HepG2 (cell line): Measurements from ENCODE around the gene ELAVL3. TPM values are rescaled to one million over a fixed set of nuclear protein-coding genes. Genes with fewer than 3 reads are reported as not detected.

Experiments used
- ATAC-seq: fragments of 200-7000 bp; cut with Tn5 transposase; 3 replicates; pipeline ENCODE4 v1.9.1; 2020; ENCODE audit warnings: mild to moderate bottlenecking, moderate library complexity
- BruUV-seq: library from RNA; stranded (reverse); fragments of 400-500 nt; replicated peaks from 2 replicates; lab custom pipeline; 2021; lab: Mats Ljungman, UMichigan
- CTCF ChIA-PET: fragments of 300-600 bp; formaldehyde crosslinking; extraction: SDS; loops from one replicate; lab custom pipeline; 2021; ENCODE audit warnings: low total read pairs, inconsistent platforms, low intra/inter-chr PET ratio; lab: Yijun Ruan, JAX
- POLR2A ChIA-PET: fragments of 350-600 bp; sonication (Branson Sonifier 250); formaldehyde crosslinking; loops from one replicate; lab custom pipeline; 2020; ENCODE audit warnings: antibody characterized with exemption, inconsistent platforms; lab: Yijun Ruan, JAX
- DNase-seq: peaks from one replicate; pipeline ENCODE4 v3.0.0-alpha.2; 2015; ENCODE audit warnings: low spot score
- FAIRE-seq: peaks from 3 replicates; lab custom pipeline; 2011; peaks lifted over from hg19 to GRCh38; lab: Jason Lieb, UNC
- H2AFZ ChIP-seq: one replicate; pipeline ENCODE4 v1.6.1; 2011; ENCODE audit warnings: low read length, inconsistent platforms
- H3K27ac ChIP-seq: fragments of 300-600 bp; 3 replicates; pipeline ENCODE4 v1.8.0; 2011; ENCODE audit warnings: mixed run types, mild to moderate bottlenecking, mixed read lengths, low read length, inconsistent platforms; ENCODE audit not compliant: insufficient read depth; ENCODE audit errors: extremely low read length
- H3K27me3 ChIP-seq, 2 experiments: fragments of 200-600 bp in 1 of 2; 2 replicates in 1 of 2; 3 replicates in 1 of 2; pipeline versions ENCODE4 v1.6.0 to v1.8.0; 2011; ENCODE audit warnings: low read length in 2 of 2, mild to moderate bottlenecking in 2 of 2, moderate library complexity in 2 of 2, inconsistent platforms in 1 of 2; ENCODE audit not compliant: insufficient read depth in 2 of 2, control insufficient read depth in 1 of 2
- H3K36me3 ChIP-seq, 2 experiments: fragments of 200-600 bp in 1 of 2; replicated peaks in 1 of 2; 2 replicates in 1 of 2; 3 replicates in 1 of 2; pipeline versions ENCODE4 v1.5.1 to v1.8.0; 2011; ENCODE audit warnings: low read length in 2 of 2, inconsistent platforms in 1 of 2; ENCODE audit not compliant: insufficient read depth in 2 of 2, control insufficient read depth in 1 of 2
- H3K4me1 ChIP-seq: 2 replicates; pipeline ENCODE4 v1.5.1; 2012; ENCODE audit warnings: low read length, inconsistent platforms; ENCODE audit not compliant: insufficient read depth
- H3K4me2 ChIP-seq: 2 replicates; pipeline ENCODE4 v1.6.0; 2011; ENCODE audit warnings: low read depth, low read length, inconsistent platforms
- H3K4me3 ChIP-seq, 3 experiments: fragments of 200-600 bp in 1 of 3; sonication (generic), shearing (Covaris generic) in 1 of 3; replicated peaks in 1 of 3; 2 replicates each; pipeline ENCODE4 v1.5.1; 2011 to 2016; ENCODE audit warnings: low read length in 3 of 3, inconsistent platforms in 2 of 3, low read depth in 2 of 3, mild to moderate bottlenecking in 2 of 3, control low read depth in 1 of 3, mixed read lengths in 1 of 3; ENCODE audit not compliant: insufficient read depth in 1 of 3
- H3K79me2 ChIP-seq: one replicate; pipeline ENCODE4 v1.6.1; 2011; ENCODE audit warnings: low read length, inconsistent platforms; ENCODE audit not compliant: insufficient read depth
- H3K9ac ChIP-seq: 2 replicates; pipeline ENCODE4 v1.6.0; 2011; ENCODE audit warnings: mild to moderate bottlenecking, low read depth, low read length, inconsistent platforms; ENCODE audit not compliant: insufficient read depth
- H3K9me3 ChIP-seq: 2 replicates; pipeline ENCODE4 v1.5.1; 2012; ENCODE audit warnings: mild to moderate bottlenecking, low read length
- H4K20me1 ChIP-seq: 2 replicates; pipeline ENCODE4 v1.6.0; 2011; ENCODE audit warnings: inconsistent platforms, mild to moderate bottlenecking, low read length, moderate library complexity; ENCODE audit not compliant: insufficient read depth
- HNRNPL ChIP-seq: fragments of 200-400 bp; formaldehyde crosslinking; IDR thresholded peaks from 2 replicates; pipeline ENCODE4 v1.6.1; 2017; ENCODE audit warnings: mild to moderate bottlenecking, low read depth, low read length
- KDM3A ChIP-seq: IDR thresholded peaks from 2 replicates; pipeline ENCODE4 v1.6.1; 2018; ENCODE audit warnings: low read depth, missing compliant biosample characterization
- SALL1 ChIP-seq: sonication (generic); formaldehyde crosslinking; IDR thresholded peaks from 2 replicates; pipeline ENCODE4 v1.8.0; 2022; ENCODE audit warnings: mild to moderate bottlenecking, missing genetic modification reagents
- TAF15 ChIP-seq: fragments of 200-400 bp; formaldehyde crosslinking; IDR thresholded peaks from one replicate; pipeline ENCODE4 v1.6.1; 2018; ENCODE audit warnings: mild to moderate bottlenecking, low read depth, low read length; ENCODE audit not compliant: poor library complexity, severe bottlenecking
- ZNF619 ChIP-seq: sonication (generic); formaldehyde crosslinking; IDR thresholded peaks from 2 replicates; pipeline ENCODE4 v1.4.0; 2020; ENCODE audit warnings: mild to moderate bottlenecking, missing genetic modification reagents
- ZNF674 ChIP-seq: sonication (generic); formaldehyde crosslinking; IDR thresholded peaks from 2 replicates; pipeline ENCODE4 v1.5.0; 2020; ENCODE audit warnings: low read depth, mild to moderate bottlenecking, missing genetic modification reagents
- ZNF777 ChIP-seq: sonication (generic); formaldehyde crosslinking; IDR thresholded peaks from 2 replicates; pipeline ENCODE4 v1.4.0; 2020; ENCODE audit warnings: missing genetic modification reagents
- WGBS: methylation state at CpG from one replicate; pipeline ENCODE4 v1.1.6; 2017; ENCODE audit warnings: low lambda C conversion rate; 5-methylcytosine and 5-hydroxymethylcytosine counted together
- in situ Hi-C: cut with HindIII; loops from 2 replicates; pipeline ENCODE4 v1.10.0; 2017; ENCODE audit warnings: low pct_unique_long_range_greater_than_20kb; ENCODE audit not compliant: extremely low pct_ligation_motif_present
- intact Hi-C: fragments of 100-400 bp; cut with micrococcal nuclease; formaldehyde crosslinking; loops from one replicate; pipeline ENCODE4 v1.10.0; 2022; ENCODE audit not compliant: unreplicated experiment
- polyA plus RNA-seq, 8 experiments: library from polyadenylated mRNA; depleted of rRNA in 3 of 8; stranded (reverse) in 7 of 8; unstranded in 1 of 8; fragments of >200 nt; fragmentation: Illumina TruSeq in 4 of 8; extraction: Trizol in 4 of 8; gene quantifications; 2 replicates each; pipeline versions ENCODE4 v1.2.1 to v1.2.3, GENCODE V29; 2011 to 2016; ENCODE audit warnings: low read depth in 4 of 8, missing spikeins in 1 of 8, mixed read lengths in 1 of 8; ENCODE audit not compliant: insufficient read depth in 1 of 8
- total RNA-seq, 5 experiments: library from RNA; depleted of rRNA; stranded (reverse); fragments of >200 nt; fragmentation: Illumina TruSeq; extraction: Trizol; gene quantifications; 2 replicates each; pipeline ENCODE4 v1.2.3, GENCODE V29; 2016; ENCODE audit warnings: low read depth in 1 of 5
- TF ChIP-seq, protein P1 (sequence below), 2 experiments: IDR thresholded peaks; 2 replicates each; pipeline ENCODE4 v1.6.1; 2011 to 2012; ENCODE audit warnings: low read length in 2 of 2, borderline replicate concordance in 1 of 2, low read depth in 1 of 2, mild to moderate bottlenecking in 1 of 2, moderate library complexity in 1 of 2
- TF ChIP-seq, protein P2 (sequence below): sonication (generic); formaldehyde crosslinking; IDR thresholded peaks from 2 replicates; pipeline ENCODE4 v1.8.1; 2023; ENCODE audit warnings: mild to moderate bottlenecking, missing genetic modification reagents
- TF ChIP-seq, protein P3 (sequence below): sonication (generic); formaldehyde crosslinking; IDR thresholded peaks from 2 replicates; pipeline ENCODE4 v1.5.0; 2020; ENCODE audit warnings: mild to moderate bottlenecking, missing genetic modification reagents, borderline replicate concordance
- TF ChIP-seq, protein P4 (sequence below): sonication (generic); formaldehyde crosslinking; IDR thresholded peaks from 2 replicates; pipeline ENCODE4 v1.5.0; 2020; ENCODE audit warnings: missing genetic modification reagents

ELAVL3 gene
- total and polyA plus RNA-seq, 2 of the 13 experiments (the other 11 are each of a cell fraction or from before 2014, with no cell fraction given), result 0.03 TPM; not detected in 1

DNA sequence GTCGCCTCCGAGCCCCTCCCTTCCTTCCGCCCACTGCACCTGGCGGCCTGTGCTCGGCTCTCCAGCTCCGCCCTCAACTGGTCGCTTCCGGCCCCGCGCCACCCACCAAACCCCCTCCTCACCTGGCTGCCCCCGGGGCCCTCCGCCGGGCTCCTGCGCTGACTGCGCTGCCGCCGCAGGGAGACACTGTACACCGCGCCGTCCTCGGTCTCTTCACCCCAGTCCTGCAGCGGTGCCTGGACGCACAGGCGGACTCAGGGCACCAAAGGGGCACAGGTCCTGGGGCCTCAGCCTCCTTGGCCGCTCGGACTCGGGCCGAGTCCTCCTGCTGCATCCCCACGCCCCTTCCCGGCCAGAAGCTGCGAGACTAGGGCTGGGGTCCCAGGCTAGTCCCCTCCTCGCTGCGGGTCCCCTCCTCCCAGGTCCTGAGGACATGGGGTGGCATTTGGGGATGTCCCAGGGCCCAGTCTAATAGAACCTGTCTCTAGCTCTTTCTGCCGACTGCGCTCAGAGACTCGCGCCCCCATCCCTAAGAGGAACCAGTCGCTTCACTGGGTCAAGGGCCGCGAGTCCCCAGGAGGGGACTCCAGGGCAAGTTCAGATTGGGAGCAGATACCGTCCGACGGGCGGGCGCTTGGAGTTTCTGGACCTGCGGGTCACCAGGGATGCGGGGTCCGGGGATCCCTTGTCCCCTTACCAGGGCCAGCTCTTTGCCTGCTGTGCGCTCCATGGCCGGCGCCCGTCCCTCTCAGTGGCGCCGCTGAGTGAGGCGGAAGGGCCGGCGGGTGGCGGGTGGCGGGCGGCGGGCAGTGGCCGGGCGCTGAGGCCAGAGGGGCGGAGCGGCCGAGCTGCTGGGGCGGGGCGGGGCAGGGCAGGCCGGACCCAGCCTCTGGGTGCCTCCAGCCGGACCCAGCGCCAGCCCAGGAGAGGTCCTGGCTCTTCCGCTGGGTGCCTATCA, 62.0 kb downstream of the ELAVL3 start, which contains the start of gene RGL3:
Gene RGL3, minus strand, starts transcription at position 766 of the 958 bp plus-strand sequence. Its CDS starts 36 bp downstream, at position 730.
- Histone ChIP-seq H3K4me1 (peaks cover 46% of the 10 kb centered on the region), H3K27me3 (peaks cover 3 to 31% of the 10 kb centered on the region in 2 experiments; a peak in 4 of 5 replicates), H3K4me3 (peak within 1 kb of the TSS; percentile 78 to 96 (median 91)), H3K36me3 (no peaks in the 10 kb centered on the region), H3K79me2 (no peaks in the 10 kb centered on the region), H3K9ac (peak within 1 kb of the TSS; percentile 53; the same call in 1 of the 2 replicates), H4K20me1 (no peaks in the 10 kb centered on the region), H3K9me3 (no peaks in the 10 kb centered on the region), H3K27ac (peak within 1 kb of the TSS; percentile 26), H3K4me2 (peak within 1 kb of the TSS; percentile 88), H2AFZ (no peak within 1 kb of the TSS)
- WGBS, result 3% methylated on average over 16 of the region's 72 CpGs
- no TSS peak for BruUV-seq
- ChIA-PET CTCF (no interaction called here), POLR2A (interaction anchor here (1.0 to 1.9 kb wide), 8 partner anchors 16 to 182 kb away, joined by 3 to 14 read pairs (median 6); partner anchors contain the start of genes EPOR, ODAD3, PRKCSH and SWSAP1)
- DNase-seq (no peak), ATAC-seq (peak; percentile 80), FAIRE-seq (no peak)
- intact Hi-C loops, result no loop called here
- in situ Hi-C loops, result no loop called here
- TF ChIP-seq SALL1, result no peak; the same call in 1 of the 2 replicates
- TF ChIP-seq, protein P1, sequence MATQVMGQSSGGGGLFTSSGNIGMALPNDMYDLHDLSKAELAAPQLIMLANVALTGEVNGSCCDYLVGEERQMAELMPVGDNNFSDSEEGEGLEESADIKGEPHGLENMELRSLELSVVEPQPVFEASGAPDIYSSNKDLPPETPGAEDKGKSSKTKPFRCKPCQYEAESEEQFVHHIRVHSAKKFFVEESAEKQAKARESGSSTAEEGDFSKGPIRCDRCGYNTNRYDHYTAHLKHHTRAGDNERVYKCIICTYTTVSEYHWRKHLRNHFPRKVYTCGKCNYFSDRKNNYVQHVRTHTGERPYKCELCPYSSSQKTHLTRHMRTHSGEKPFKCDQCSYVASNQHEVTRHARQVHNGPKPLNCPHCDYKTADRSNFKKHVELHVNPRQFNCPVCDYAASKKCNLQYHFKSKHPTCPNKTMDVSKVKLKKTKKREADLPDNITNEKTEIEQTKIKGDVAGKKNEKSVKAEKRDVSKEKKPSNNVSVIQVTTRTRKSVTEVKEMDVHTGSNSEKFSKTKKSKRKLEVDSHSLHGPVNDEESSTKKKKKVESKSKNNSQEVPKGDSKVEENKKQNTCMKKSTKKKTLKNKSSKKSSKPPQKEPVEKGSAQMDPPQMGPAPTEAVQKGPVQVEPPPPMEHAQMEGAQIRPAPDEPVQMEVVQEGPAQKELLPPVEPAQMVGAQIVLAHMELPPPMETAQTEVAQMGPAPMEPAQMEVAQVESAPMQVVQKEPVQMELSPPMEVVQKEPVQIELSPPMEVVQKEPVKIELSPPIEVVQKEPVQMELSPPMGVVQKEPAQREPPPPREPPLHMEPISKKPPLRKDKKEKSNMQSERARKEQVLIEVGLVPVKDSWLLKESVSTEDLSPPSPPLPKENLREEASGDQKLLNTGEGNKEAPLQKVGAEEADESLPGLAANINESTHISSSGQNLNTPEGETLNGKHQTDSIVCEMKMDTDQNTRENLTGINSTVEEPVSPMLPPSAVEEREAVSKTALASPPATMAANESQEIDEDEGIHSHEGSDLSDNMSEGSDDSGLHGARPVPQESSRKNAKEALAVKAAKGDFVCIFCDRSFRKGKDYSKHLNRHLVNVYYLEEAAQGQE (IDR thresholded peaks at IDR 0.05; ENCODE audit: borderline replicate concordance in 1 of 2, low read depth in 1 of 2, low read length in 2 of 2), result no peak
- no peak for TF ChIP-seq TAF15
- TF ChIP-seq HNRNPL, result 0 out of 2 replicates have a peak, but pooled peaks have one; percentile 43
- TF ChIP-seq, protein P2, sequence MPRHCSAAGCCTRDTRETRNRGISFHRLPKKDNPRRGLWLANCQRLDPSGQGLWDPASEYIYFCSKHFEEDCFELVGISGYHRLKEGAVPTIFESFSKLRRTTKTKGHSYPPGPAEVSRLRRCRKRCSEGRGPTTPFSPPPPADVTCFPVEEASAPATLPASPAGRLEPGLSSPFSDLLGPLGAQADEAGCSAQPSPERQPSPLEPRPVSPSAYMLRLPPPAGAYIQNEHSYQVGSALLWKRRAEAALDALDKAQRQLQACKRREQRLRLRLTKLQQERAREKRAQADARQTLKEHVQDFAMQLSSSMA (CRISPR knock-in tag), result peak; percentile 82; the same call in 1 of the 2 replicates
- TF ChIP-seq ZNF619 (CRISPR knock-in tag), result 0 out of 2 replicates have a peak, but pooled peaks have one; percentile 71
- TF ChIP-seq KDM3A, result peak; percentile 40; the same call in 1 of the 2 replicates
- no peak for TF ChIP-seq ZNF674
- TF ChIP-seq ZNF777 (CRISPR knock-in tag), result peak; percentile 80
- TF ChIP-seq, protein P3, sequence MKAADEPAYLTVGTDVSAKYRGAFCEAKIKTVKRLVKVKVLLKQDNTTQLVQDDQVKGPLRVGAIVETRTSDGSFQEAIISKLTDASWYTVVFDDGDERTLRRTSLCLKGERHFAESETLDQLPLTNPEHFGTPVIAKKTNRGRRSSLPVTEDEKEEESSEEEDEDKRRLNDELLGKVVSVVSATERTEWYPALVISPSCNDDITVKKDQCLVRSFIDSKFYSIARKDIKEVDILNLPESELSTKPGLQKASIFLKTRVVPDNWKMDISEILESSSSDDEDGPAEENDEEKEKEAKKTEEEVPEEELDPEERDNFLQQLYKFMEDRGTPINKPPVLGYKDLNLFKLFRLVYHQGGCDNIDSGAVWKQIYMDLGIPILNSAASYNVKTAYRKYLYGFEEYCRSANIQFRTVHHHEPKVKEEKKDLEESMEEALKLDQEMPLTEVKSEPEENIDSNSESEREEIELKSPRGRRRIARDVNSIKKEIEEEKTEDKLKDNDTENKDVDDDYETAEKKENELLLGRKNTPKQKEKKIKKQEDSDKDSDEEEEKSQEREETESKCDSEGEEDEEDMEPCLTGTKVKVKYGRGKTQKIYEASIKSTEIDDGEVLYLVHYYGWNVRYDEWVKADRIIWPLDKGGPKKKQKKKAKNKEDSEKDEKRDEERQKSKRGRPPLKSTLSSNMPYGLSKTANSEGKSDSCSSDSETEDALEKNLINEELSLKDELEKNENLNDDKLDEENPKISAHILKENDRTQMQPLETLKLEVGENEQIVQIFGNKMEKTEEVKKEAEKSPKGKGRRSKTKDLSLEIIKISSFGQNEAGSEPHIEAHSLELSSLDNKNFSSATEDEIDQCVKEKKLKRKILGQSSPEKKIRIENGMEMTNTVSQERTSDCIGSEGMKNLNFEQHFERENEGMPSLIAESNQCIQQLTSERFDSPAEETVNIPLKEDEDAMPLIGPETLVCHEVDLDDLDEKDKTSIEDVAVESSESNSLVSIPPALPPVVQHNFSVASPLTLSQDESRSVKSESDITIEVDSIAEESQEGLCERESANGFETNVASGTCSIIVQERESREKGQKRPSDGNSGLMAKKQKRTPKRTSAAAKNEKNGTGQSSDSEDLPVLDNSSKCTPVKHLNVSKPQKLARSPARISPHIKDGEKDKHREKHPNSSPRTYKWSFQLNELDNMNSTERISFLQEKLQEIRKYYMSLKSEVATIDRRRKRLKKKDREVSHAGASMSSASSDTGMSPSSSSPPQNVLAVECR (CRISPR knock-in tag), result peak; percentile 18; the same call in 1 of the 2 replicates
- TF ChIP-seq, protein P4, sequence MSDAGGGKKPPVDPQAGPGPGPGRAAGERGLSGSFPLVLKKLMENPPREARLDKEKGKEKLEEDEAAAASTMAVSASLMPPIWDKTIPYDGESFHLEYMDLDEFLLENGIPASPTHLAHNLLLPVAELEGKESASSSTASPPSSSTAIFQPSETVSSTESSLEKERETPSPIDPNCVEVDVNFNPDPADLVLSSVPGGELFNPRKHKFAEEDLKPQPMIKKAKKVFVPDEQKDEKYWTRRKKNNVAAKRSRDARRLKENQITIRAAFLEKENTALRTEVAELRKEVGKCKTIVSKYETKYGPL (CRISPR knock-in tag), result no peak
